Measurements from ENCODE around the gene ZFPM1. TPM values are rescaled to one million over a fixed set of nuclear protein-coding genes. Genes with fewer than 3 reads are reported as not detected.

Gene ZFPM1
- total RNA-seq, 1 experiment from 2014 or later = 14.6 TPM

- DNase-seq (ENCODE audit: low read depth, low spot score) = no peak
- Histone ChIP-seq H3K4me1 (ENCODE audit: control insufficient read depth in 1 of 2, insufficient read depth in 2 of 2, low read length in 2 of 2) (peaks cover 0 to 5% of the 10 kb centered on the region in 2 experiments; a peak in 1 of 4 replicates), H3K36me3 (ENCODE audit: control insufficient read depth in 1 of 2, insufficient read depth in 2 of 2, low read length in 2 of 2) (no peaks in the 10 kb centered on the region), H3K27me3 (ENCODE audit: insufficient read depth, low read length) (no peaks in the 10 kb centered on the region), H3K9me2 (ENCODE audit: insufficient read depth) (no peaks in the 10 kb centered on the region), H3K9me3 (ENCODE audit: control insufficient read depth in 1 of 2, insufficient read depth in 1 of 2, low read depth in 1 of 2, low read length in 2 of 2) (no peaks in the 10 kb centered on the region), H3K4me2 (ENCODE audit: low read length) (no peak overlapping the region), H3K4me3 (replicated peaks in 1 of 2; ENCODE audit: low read depth in 1 of 2, low read length in 2 of 2) (no peak overlapping the region), H4K20me1 (ENCODE audit: insufficient read depth) (no peaks in the 10 kb centered on the region), H3K79me2 (ENCODE audit: insufficient read depth, low read length) (no peaks in the 10 kb centered on the region), H3K27ac (ENCODE audit: low read depth, low read length) (no peak overlapping the region), H2AFZ (ENCODE audit: low read depth, low read length, poor library complexity, severe bottlenecking) (no peak overlapping the region), H3K9ac (ENCODE audit: low read length) (no peak overlapping the region)
- POLR2A ChIA-PET = no interaction called here
- TF ChIP-seq FOSL1 (IDR thresholded peaks at IDR 0.05; ENCODE audit: low read depth) = no peak
- TF ChIP-seq YY1 (IDR thresholded peaks at IDR 0.05; ENCODE audit: extremely low read depth, insufficient replicate concordance, low read depth, low read length) = no peak
- no peak for TF ChIP-seq ELF1 (IDR thresholded peaks at IDR 0.05; ENCODE audit: borderline replicate concordance, low read depth)
- TF ChIP-seq REST (IDR thresholded peaks at IDR 0.05; ENCODE audit: low read depth) = no peak
- no peak for TF ChIP-seq SIN3A (IDR thresholded peaks at IDR 0.05; ENCODE audit: low read depth)
- TF ChIP-seq SP1 (IDR thresholded peaks at IDR 0.05; ENCODE audit: low read depth) = no peak
- no peak for TF ChIP-seq ZFX (IDR thresholded peaks at IDR 0.05)
- TF ChIP-seq ZBTB33 (IDR thresholded peaks at IDR 0.05; ENCODE audit: extremely low read depth, insufficient replicate concordance, low read length) = no peak
- TF ChIP-seq EZH2phosphoT487 (IDR thresholded peaks at IDR 0.05; ENCODE audit: borderline replicate concordance) = no peak
- no peak for TF ChIP-seq ZNF274 (IDR thresholded peaks at IDR 0.05; ENCODE audit: low read depth, low read length)
- TF ChIP-seq CEBPB (IDR thresholded peaks at IDR 0.05; ENCODE audit: low read depth) = no peak
- TF ChIP-seq TCF7L2 (IDR thresholded peaks at IDR 0.05; ENCODE audit: borderline replicate concordance, extremely low read depth, insufficient read depth, insufficient read length) = no peak
- no peak for TF ChIP-seq CBX3 (IDR thresholded peaks at IDR 0.05; ENCODE audit: low read depth)
- TF ChIP-seq, protein P1, sequence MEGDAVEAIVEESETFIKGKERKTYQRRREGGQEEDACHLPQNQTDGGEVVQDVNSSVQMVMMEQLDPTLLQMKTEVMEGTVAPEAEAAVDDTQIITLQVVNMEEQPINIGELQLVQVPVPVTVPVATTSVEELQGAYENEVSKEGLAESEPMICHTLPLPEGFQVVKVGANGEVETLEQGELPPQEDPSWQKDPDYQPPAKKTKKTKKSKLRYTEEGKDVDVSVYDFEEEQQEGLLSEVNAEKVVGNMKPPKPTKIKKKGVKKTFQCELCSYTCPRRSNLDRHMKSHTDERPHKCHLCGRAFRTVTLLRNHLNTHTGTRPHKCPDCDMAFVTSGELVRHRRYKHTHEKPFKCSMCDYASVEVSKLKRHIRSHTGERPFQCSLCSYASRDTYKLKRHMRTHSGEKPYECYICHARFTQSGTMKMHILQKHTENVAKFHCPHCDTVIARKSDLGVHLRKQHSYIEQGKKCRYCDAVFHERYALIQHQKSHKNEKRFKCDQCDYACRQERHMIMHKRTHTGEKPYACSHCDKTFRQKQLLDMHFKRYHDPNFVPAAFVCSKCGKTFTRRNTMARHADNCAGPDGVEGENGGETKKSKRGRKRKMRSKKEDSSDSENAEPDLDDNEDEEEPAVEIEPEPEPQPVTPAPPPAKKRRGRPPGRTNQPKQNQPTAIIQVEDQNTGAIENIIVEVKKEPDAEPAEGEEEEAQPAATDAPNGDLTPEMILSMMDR (IDR thresholded peaks at IDR 0.05 in 2 of 3, conservative IDR thresholded peaks at IDR 0.05 in 1 of 3; ENCODE audit: borderline replicate concordance in 1 of 3, insufficient read depth in 1 of 3, low read depth in 2 of 3, low read length in 2 of 3) = no peak
- TF ChIP-seq RAD21 (IDR thresholded peaks at IDR 0.05; ENCODE audit: low read depth) = no peak
- TF ChIP-seq POLR2A (IDR thresholded peaks at IDR 0.05; ENCODE audit: borderline replicate concordance, extremely low read depth, insufficient read depth, insufficient read length) = no peak
- no peak for TF ChIP-seq EGR1 (IDR thresholded peaks at IDR 0.05; ENCODE audit: low read depth)
- no peak for TF ChIP-seq MAX (IDR thresholded peaks at IDR 0.05)
- no peak for TF ChIP-seq SRF (IDR thresholded peaks at IDR 0.05; ENCODE audit: low read depth)
- TF ChIP-seq EZH2 (IDR thresholded peaks at IDR 0.05) = no peak
- BruUV-seq (replicated peaks) = no TSS peak
- no peak for ATAC-seq
- RAD21 ChIA-PET (ENCODE audit: low non-redundant PET in 1 of 2, low total read pairs in 2 of 2, uncharacterized antibody in 2 of 2, unreplicated experiment in 2 of 2) = no interaction called here
- intact Hi-C loops (cut with micrococcal nuclease) = no loop called here
- CTCF ChIA-PET = no interaction called here
These were observed 45.3 kb upstream of the ZFPM1 start for GRCh38 chr16:88407807-88408206.

Measured in HCT116 (cell line).